SK-N-SH (cell line): ENCODE data around the gene OR5A2. TPM values are rescaled to one million over a fixed set of nuclear protein-coding genes. Genes with fewer than 3 reads are reported as not detected.
"Not testable (repeated sequence)": the region's sequence is repeated elsewhere in the genome, so short reads cannot be mapped to it uniquely, and the experiment has no call there.

Source experiments
- CTCF ChIA-PET: fragments of 300-600, 350-600 bp; formaldehyde crosslinking; extraction: SDS; loops from one replicate; lab custom pipeline; 2021; lab: Yijun Ruan, JAX
- POLR2A ChIA-PET: fragments of 350-600 bp; sonication (Branson Sonifier 250); formaldehyde crosslinking; extraction: SDS; loops from one replicate; lab custom pipeline; 2020; ENCODE audit warnings: antibody characterized with exemption, inconsistent platforms; lab: Yijun Ruan, JAX
- DNase-seq: peaks from one replicate; pipeline ENCODE4 v3.0.0; 2012
- H2AFZ ChIP-seq: fragments of 200-600 bp; sonication (generic); 2 replicates; pipeline ENCODE4 v1.8.1; 2016; ENCODE audit warnings: antibody characterized with exemption, mild to moderate bottlenecking, low read depth
- H3F3A ChIP-seq: fragments of 200-600 bp; sonication (generic); replicated peaks from 2 replicates; pipeline ENCODE3; 2016; ENCODE audit warnings: antibody characterized with exemption, mild to moderate bottlenecking; ENCODE audit not compliant: insufficient read depth
- H3K27ac ChIP-seq, 2 experiments: fragments of 200-500 bp in 1 of 2; fragments of 200-600 bp in 1 of 2; sonication (Bioruptor generic) in 1 of 2; sonication (generic), shearing (Covaris generic) in 1 of 2; 2 replicates each; pipeline versions ENCODE4 v1.5.1 to v1.6.1; 2014 to 2016; ENCODE audit warnings: low read depth in 2 of 2, inconsistent platforms in 1 of 2, low read length in 1 of 2, mild to moderate bottlenecking in 1 of 2, mixed read lengths in 1 of 2
- H3K27me3 ChIP-seq: fragments of 200-600 bp; sonication (generic), shearing (Covaris generic); 2 replicates; pipeline ENCODE4 v1.6.1; 2016; ENCODE audit warnings: mixed run types; ENCODE audit not compliant: insufficient read depth
- H3K36me3 ChIP-seq, 2 experiments: fragments of 200-500 bp in 1 of 2; fragments of 200-600 bp in 1 of 2; sonication (Bioruptor generic) in 1 of 2; sonication (generic) in 1 of 2; replicated peaks in 1 of 2; 2 replicates each; pipeline versions ENCODE3 to v1.5.1; 2014 to 2016; ENCODE audit warnings: low read length in 1 of 2, mild to moderate bottlenecking in 1 of 2; ENCODE audit not compliant: insufficient read depth in 2 of 2, control insufficient read depth in 1 of 2
- H3K4me1 ChIP-seq, 2 experiments: fragments of 200-500 bp in 1 of 2; fragments of 200-600 bp in 1 of 2; sonication (Bioruptor generic) in 1 of 2; sonication (generic), shearing (Covaris generic) in 1 of 2; 2 replicates each; pipeline versions ENCODE4 v1.5.1 to v1.6.1; 2014 to 2016; ENCODE audit warnings: low read depth in 1 of 2, low read length in 1 of 2, mixed run types in 1 of 2; ENCODE audit not compliant: insufficient read depth in 2 of 2, control insufficient read depth in 1 of 2
- H3K4me2 ChIP-seq: fragments of 200-600 bp; sonication (generic), shearing (Covaris generic); 2 replicates; pipeline ENCODE4 v1.6.1; 2017; ENCODE audit warnings: mixed run types
- H3K4me3 ChIP-seq, 2 experiments: fragments of 200-500 bp in 1 of 2; fragments of 200-600 bp in 1 of 2; sonication (Bioruptor generic) in 1 of 2; sonication (generic), shearing (Covaris generic) in 1 of 2; 2 replicates each; pipeline versions ENCODE4 v1.5.1 to v1.8.1; 2014 to 2016; ENCODE audit warnings: low read depth in 2 of 2, inconsistent platforms in 1 of 2, low read length in 1 of 2, mild to moderate bottlenecking in 1 of 2, mixed read lengths in 1 of 2, moderate library complexity in 1 of 2
- H3K79me2 ChIP-seq: fragments of 200-600 bp; sonication (generic); 2 replicates; pipeline ENCODE4 v1.8.1; 2017; ENCODE audit warnings: mild to moderate bottlenecking; ENCODE audit not compliant: insufficient read depth
- H3K9ac ChIP-seq: fragments of 200-600 bp; sonication (generic); 2 replicates; pipeline ENCODE4 v1.6.1; 2017; ENCODE audit warnings: mixed run types
- H3K9me2 ChIP-seq: fragments of 200-600 bp; sonication (generic); 2 replicates; pipeline ENCODE4 v1.6.1; 2017; ENCODE audit warnings: mixed run types
- H3K9me3 ChIP-seq: fragments of 200-600 bp; sonication (generic); 2 replicates; pipeline ENCODE4 v1.6.1; 2017; ENCODE audit warnings: mixed run types, mild to moderate bottlenecking, moderate library complexity
- H4K20me1 ChIP-seq: fragments of 200-600 bp; sonication (generic); 2 replicates; pipeline ENCODE4 v1.6.1; 2017; ENCODE audit warnings: mild to moderate bottlenecking, mixed run types; ENCODE audit not compliant: insufficient read depth
- FOSL2 ChIP-seq: IDR thresholded peaks from 2 replicates; pipeline ENCODE4 v1.4.0; 2012; ENCODE audit warnings: low read depth, mild to moderate bottlenecking, moderate library complexity, borderline replicate concordance
- FOXJ3 ChIP-seq: sonication (generic); formaldehyde crosslinking; IDR thresholded peaks from 2 replicates; pipeline ENCODE4 v1.5.1; 2020; ENCODE audit warnings: mild to moderate bottlenecking, missing genetic modification reagents
- FOXM1 ChIP-seq: IDR thresholded peaks from 2 replicates; pipeline ENCODE4 v1.4.0; 2012; ENCODE audit warnings: low read depth, mild to moderate bottlenecking
- GATA2 ChIP-seq: sonication (generic); formaldehyde crosslinking; IDR thresholded peaks from 2 replicates; pipeline ENCODE4 v1.5.0; 2020; ENCODE audit warnings: mild to moderate bottlenecking, missing genetic modification reagents
- IRF3 ChIP-seq: fragments of 150-350 bp; IDR thresholded peaks from 2 replicates; pipeline ENCODE4 v1.6.1; 2016; ENCODE audit warnings: mild to moderate bottlenecking, low read depth, low read length
- JUND ChIP-seq: IDR thresholded peaks from 2 replicates; pipeline ENCODE4 v1.4.0; 2012
- MEF2A ChIP-seq: IDR thresholded peaks from 2 replicates; pipeline ENCODE4 v1.4.0; 2012; ENCODE audit warnings: low read depth, borderline replicate concordance
- MXI1 ChIP-seq: IDR thresholded peaks from 2 replicates; pipeline ENCODE4 v1.6.1; 2012; ENCODE audit warnings: mild to moderate bottlenecking, low read depth, low read length, improper control_type of control experiment
- NFIC ChIP-seq: IDR thresholded peaks from 2 replicates; pipeline ENCODE4 v1.4.0; 2012; ENCODE audit warnings: borderline replicate concordance
- POLR2AphosphoS5 ChIP-seq: IDR thresholded peaks from 2 replicates; pipeline ENCODE4 v1.6.1; 2012; ENCODE audit warnings: low read depth, low read length
- RCOR1 ChIP-seq: fragments of 150-350 bp; IDR thresholded peaks from 2 replicates; pipeline ENCODE4 v1.6.1; 2017; ENCODE audit warnings: antibody characterized with exemption, low read length
- RFX5 ChIP-seq: IDR thresholded peaks from 2 replicates; pipeline ENCODE4 v1.6.1; 2012; ENCODE audit warnings: mild to moderate bottlenecking, improper control_type of control experiment, low read length
- RXRA ChIP-seq: IDR thresholded peaks from 2 replicates; pipeline ENCODE4 v1.4.0; 2012; ENCODE audit warnings: low read depth, mild to moderate bottlenecking, borderline replicate concordance
- USF2 ChIP-seq: fragments of 150-350 bp; IDR thresholded peaks from 2 replicates; pipeline ENCODE4 v1.6.1; 2017; ENCODE audit warnings: antibody characterized with exemption, low read length, low read depth, borderline replicate concordance
- WGBS: methylation state at CpG from one replicate; pipeline ENCODE4 v1.1.6; 2017; ENCODE audit warnings: low lambda C conversion rate; 5-methylcytosine and 5-hydroxymethylcytosine counted together
- polyA plus RNA-seq, 3 experiments: library from polyadenylated mRNA; depleted of rRNA; stranded (reverse); fragments of >200 nt; gene quantifications; 2 replicates each; pipeline ENCODE4 v1.2.3, GENCODE V29; 2012
- TF ChIP-seq, protein P1 (sequence below): IDR thresholded peaks from 2 replicates; pipeline ENCODE4 v1.4.0; 2012; ENCODE audit warnings: low read depth
- TF ChIP-seq, protein P2 (sequence below): fragments of 200-600 bp; sonication (generic); IDR thresholded peaks from 2 replicates; pipeline ENCODE4 v1.6.1; 2017; ENCODE audit warnings: antibody characterized with exemption, mild to moderate bottlenecking, moderate library complexity
- TF ChIP-seq, protein P3 (sequence below): IDR thresholded peaks from 2 replicates; pipeline ENCODE4; 2012

OR5A2 gene
- polyA plus RNA-seq, 1 of the 3 experiments (the other 2 are of a cell fraction), result not detected

GRCh38 chr11:59380263-59381059 lies 45.8 kb downstream of the OR5A2 start:
- no peak for TF ChIP-seq FOSL2
- TF ChIP-seq IRF3, result no peak
- TF ChIP-seq RXRA, result no peak
- TF ChIP-seq, protein P1, sequence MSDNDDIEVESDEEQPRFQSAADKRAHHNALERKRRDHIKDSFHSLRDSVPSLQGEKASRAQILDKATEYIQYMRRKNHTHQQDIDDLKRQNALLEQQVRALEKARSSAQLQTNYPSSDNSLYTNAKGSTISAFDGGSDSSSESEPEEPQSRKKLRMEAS, result no peak
- no peak for TF ChIP-seq FOXJ3
- TF ChIP-seq, protein P2, sequence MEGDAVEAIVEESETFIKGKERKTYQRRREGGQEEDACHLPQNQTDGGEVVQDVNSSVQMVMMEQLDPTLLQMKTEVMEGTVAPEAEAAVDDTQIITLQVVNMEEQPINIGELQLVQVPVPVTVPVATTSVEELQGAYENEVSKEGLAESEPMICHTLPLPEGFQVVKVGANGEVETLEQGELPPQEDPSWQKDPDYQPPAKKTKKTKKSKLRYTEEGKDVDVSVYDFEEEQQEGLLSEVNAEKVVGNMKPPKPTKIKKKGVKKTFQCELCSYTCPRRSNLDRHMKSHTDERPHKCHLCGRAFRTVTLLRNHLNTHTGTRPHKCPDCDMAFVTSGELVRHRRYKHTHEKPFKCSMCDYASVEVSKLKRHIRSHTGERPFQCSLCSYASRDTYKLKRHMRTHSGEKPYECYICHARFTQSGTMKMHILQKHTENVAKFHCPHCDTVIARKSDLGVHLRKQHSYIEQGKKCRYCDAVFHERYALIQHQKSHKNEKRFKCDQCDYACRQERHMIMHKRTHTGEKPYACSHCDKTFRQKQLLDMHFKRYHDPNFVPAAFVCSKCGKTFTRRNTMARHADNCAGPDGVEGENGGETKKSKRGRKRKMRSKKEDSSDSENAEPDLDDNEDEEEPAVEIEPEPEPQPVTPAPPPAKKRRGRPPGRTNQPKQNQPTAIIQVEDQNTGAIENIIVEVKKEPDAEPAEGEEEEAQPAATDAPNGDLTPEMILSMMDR, result no peak
- no peak for TF ChIP-seq RFX5
- TF ChIP-seq JUND, result no peak
- no peak for TF ChIP-seq POLR2AphosphoS5
- no peak for TF ChIP-seq RCOR1
- TF ChIP-seq NFIC, result no peak
- no peak for TF ChIP-seq MXI1
- TF ChIP-seq, protein P3, sequence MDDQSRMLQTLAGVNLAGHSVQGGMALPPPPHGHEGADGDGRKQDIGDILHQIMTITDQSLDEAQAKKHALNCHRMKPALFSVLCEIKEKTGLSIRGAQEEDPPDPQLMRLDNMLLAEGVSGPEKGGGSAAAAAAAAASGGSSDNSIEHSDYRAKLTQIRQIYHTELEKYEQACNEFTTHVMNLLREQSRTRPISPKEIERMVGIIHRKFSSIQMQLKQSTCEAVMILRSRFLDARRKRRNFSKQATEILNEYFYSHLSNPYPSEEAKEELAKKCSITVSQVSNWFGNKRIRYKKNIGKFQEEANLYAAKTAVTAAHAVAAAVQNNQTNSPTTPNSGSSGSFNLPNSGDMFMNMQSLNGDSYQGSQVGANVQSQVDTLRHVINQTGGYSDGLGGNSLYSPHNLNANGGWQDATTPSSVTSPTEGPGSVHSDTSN, result no peak
- TF ChIP-seq MEF2A, result no peak
- TF ChIP-seq USF2, result no peak
- TF ChIP-seq GATA2 (CRISPR knock-in tag), result no peak
- no peak for TF ChIP-seq FOXM1
- Histone ChIP-seq H3K4me1 (no peaks in the 10 kb centered on the region), H3K4me2 (no peak overlapping the region), H2AFZ (no peak overlapping the region), H3K9me3 (no peaks in the 10 kb centered on the region), H4K20me1 (no peaks in the 10 kb centered on the region), H3K9ac (no peak overlapping the region), H3K27ac (no peak overlapping the region), H3F3A (no peaks in the 10 kb centered on the region), H3K27me3 (no peaks in the 10 kb centered on the region), H3K9me2 (no peaks in the 10 kb centered on the region), H3K4me3 (no peak overlapping the region), H3K79me2 (no peaks in the 10 kb centered on the region), H3K36me3 (no peaks in the 10 kb centered on the region)
- no peak for DNase-seq
- POLR2A ChIA-PET, result no interaction called here
- CTCF ChIA-PET, result no interaction called here
- WGBS, result 2% methylated on average over 2 of the region's 2 CpGs

- H3K4me3 ChIP-seq, CTCF ChIA-PET, DNase-seq, H3K9ac ChIP-seq, H2AFZ ChIP-seq, H3K27ac ChIP-seq, H3K36me3 ChIP-seq, H3K9me3 ChIP-seq, H3K9me2 ChIP-seq, H3F3A ChIP-seq, H3K4me2 ChIP-seq, H4K20me1 ChIP-seq, POLR2A ChIA-PET, H3K4me1 ChIP-seq, H3K79me2 ChIP-seq, H3K27me3 ChIP-seq: not testable (repeated sequence)
- 0% methylated on average over 2 of the region's 3 CpGs for WGBS
These were observed 53.9 kb downstream of the OR5A2 start for GRCh38 chr11:59372324-59372723.
